ENCODE measurements around the gene PBX1.
"Not testable (repeated sequence)": the region's sequence is repeated elsewhere in the genome, so short reads cannot be mapped to it uniquely, and the experiment has no call there.

Gene PBX1

DNA sequence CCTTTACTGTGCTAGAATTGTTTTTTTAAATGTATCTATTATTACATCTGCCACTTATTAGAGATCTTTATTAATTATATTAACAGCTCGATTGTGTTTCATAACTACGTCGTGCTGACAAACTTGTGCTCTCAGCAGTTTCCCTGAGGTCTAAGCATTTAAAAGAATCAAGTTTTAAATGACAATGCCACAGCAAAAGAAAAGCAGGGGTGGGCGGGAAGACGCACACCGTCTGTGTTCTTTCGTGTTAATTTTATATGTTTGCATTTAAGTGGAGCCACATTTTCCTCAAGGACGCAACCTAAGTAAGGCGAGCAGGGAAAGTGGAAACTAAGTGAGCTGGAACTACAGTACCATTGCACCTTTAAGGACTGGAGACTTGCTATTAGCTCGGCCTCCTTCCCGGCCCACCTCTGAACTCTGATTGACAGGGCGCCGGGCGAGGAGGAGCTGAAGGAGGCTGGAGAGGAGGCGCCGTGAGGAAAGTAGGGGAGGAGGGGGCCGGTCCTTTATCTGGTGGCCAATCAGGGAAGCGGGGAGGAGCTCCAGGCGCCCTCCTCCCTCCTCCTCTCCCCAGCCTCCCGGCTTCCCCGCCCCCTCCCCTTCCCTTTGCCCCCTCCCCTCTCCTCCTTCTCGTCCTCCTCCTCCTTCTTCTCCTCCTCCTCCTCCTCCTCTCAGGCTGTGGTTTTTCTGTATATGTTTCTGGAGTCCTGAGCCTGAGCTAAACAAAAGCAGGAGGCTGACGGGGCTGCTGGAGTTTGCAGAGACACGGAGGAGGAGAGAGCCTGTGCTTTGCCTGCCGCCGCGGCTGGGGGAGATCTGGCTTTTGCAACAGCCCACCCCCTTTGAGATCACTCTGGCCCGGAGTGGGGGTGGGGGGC lies at the start of gene PBX1:
PBX1 (plus strand) TSS at position 724 of the 881 bp plus-strand sequence.
- Histone ChIP-seq H3K36me3 (ENCODE audit: insufficient read depth, low read depth, low read length) (peaks cover 5% of the 10 kb centered on the region; the same call in 1 of the 2 replicates), H3K9me3 (ENCODE audit: insufficient read depth, low read depth, low read length) (no peaks in the 10 kb centered on the region), H3K4me3 (ENCODE audit: low read length) (peak within 1 kb of the TSS; percentile 99), H3K27ac (ENCODE audit: low read length) (peak within 1 kb of the TSS; percentile 75), H3K27me3 (ENCODE audit: insufficient read depth, low read length) (no peaks in the 10 kb centered on the region), H3K9ac (ENCODE audit: low read depth, low read length) (peak within 1 kb of the TSS; percentile 96), H3K4me1 (ENCODE audit: insufficient read depth, low read length) (peaks cover 32% of the 10 kb centered on the region; the same call in 1 of the 2 replicates)

- H3K9me3 ChIP-seq (ENCODE audit: insufficient read depth, low read depth, low read length), result no peaks in the 10 kb centered on the region
- H3K4me1 ChIP-seq (ENCODE audit: insufficient read depth, low read length), result no peaks in the 10 kb centered on the region
- H3K27me3 ChIP-seq (ENCODE audit: insufficient read depth, low read length), result no peaks in the 10 kb centered on the region
- H3K4me3 ChIP-seq (ENCODE audit: low read length), result no peak overlapping the region
- H3K36me3 ChIP-seq (ENCODE audit: insufficient read depth, low read depth, low read length), result no peaks in the 10 kb centered on the region
- no peak overlapping the region for H3K27ac ChIP-seq (ENCODE audit: low read length)
- H3K9ac ChIP-seq (ENCODE audit: low read depth, low read length), result no peak overlapping the region
Measured at GRCh38 chr1:164510435-164510834, 48.5 kb upstream of the PBX1 start.

GRCh38 chr1:164511001-164511705 lies 47.8 kb upstream of the PBX1 start:
- no peak overlapping the region for H3K4me3 ChIP-seq (ENCODE audit: low read length)
- H3K4me1 ChIP-seq (ENCODE audit: insufficient read depth, low read length), result no peaks in the 10 kb centered on the region
- no peaks in the 10 kb centered on the region for H3K9me3 ChIP-seq (ENCODE audit: insufficient read depth, low read depth, low read length)
- H3K9ac ChIP-seq (ENCODE audit: low read depth, low read length), result no peak overlapping the region
- no peaks in the 10 kb centered on the region for H3K27me3 ChIP-seq (ENCODE audit: insufficient read depth, low read length)
- H3K27ac ChIP-seq (ENCODE audit: low read length), result no peak overlapping the region
- no peaks in the 10 kb centered on the region for H3K36me3 ChIP-seq (ENCODE audit: insufficient read depth, low read depth, low read length)

DNA sequence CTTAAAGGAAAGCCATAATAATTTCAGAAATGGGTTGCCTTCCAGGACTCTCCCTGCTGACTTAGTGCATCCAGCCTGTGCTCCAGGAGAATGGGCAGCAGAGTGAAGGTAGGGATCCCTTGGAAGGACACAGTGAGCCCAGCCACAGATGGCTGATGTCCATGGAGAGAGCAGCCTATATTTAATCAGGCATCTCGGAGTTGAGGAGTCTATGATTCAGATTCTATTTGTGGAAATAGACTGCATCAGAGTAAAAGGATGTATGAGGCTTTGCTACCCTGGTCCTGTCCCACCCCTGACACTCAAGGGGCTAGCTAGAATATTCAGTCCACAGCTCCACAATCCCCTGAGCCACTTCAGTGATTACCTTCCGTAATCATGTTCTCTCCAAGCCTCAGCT lies 43.8 kb upstream of the PBX1 start:
- Histone ChIP-seq H3K9me3 (ENCODE audit: insufficient read depth, low read depth, low read length) (no peaks in the 10 kb centered on the region), H3K36me3 (ENCODE audit: insufficient read depth, low read depth, low read length) (no peaks in the 10 kb centered on the region), H3K27me3 (ENCODE audit: insufficient read depth, low read length) (no peaks in the 10 kb centered on the region), H3K4me1 (ENCODE audit: insufficient read depth, low read length) (no peaks in the 10 kb centered on the region), H3K4me3 (ENCODE audit: low read length) (no peak overlapping the region), H3K9ac (ENCODE audit: low read depth, low read length) (no peak overlapping the region), H3K27ac (ENCODE audit: low read length) (no peak overlapping the region)

GRCh38 chr1:164515711-164516331 lies 43.2 kb upstream of the PBX1 start:
- Histone ChIP-seq H3K4me1 (ENCODE audit: insufficient read depth, low read length) (no peaks in the 10 kb centered on the region), H3K9me3 (ENCODE audit: insufficient read depth, low read depth, low read length) (no peaks in the 10 kb centered on the region), H3K36me3 (ENCODE audit: insufficient read depth, low read depth, low read length) (no peaks in the 10 kb centered on the region), H3K27me3 (ENCODE audit: insufficient read depth, low read length) (no peaks in the 10 kb centered on the region), H3K4me3 (ENCODE audit: low read length) (no peak overlapping the region), H3K9ac (ENCODE audit: low read depth, low read length) (no peak overlapping the region), H3K27ac (ENCODE audit: low read length) (no peak overlapping the region)

DNA sequence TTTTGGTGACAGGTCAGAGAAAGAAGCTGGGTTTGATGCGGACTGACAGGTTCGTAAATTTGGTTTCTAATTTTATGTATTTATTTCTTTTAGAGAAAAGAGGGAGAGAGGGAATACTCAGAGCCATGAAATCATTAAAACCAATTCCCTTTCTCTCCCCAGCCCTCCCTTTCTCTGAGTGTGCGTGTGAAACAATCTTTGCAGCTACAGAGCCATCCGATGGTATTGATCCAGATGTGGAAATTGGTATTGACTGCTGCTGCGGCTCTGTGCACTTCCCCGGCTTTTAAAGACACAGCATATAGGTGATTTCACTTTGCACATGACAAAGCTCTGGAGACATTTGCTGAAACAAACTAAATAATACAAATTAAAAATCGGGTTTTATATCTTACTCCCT lies 42.4 kb upstream of the PBX1 start:
- H3K9ac ChIP-seq (ENCODE audit: low read depth, low read length), result no peak overlapping the region
- no peaks in the 10 kb centered on the region for H3K36me3 ChIP-seq (ENCODE audit: insufficient read depth, low read depth, low read length)
- H3K9me3 ChIP-seq (ENCODE audit: insufficient read depth, low read depth, low read length), result no peaks in the 10 kb centered on the region
- no peaks in the 10 kb centered on the region for H3K27me3 ChIP-seq (ENCODE audit: insufficient read depth, low read length)
- H3K4me1 ChIP-seq (ENCODE audit: insufficient read depth, low read length), result no peaks in the 10 kb centered on the region
- no peak overlapping the region for H3K4me3 ChIP-seq (ENCODE audit: low read length)
- H3K27ac ChIP-seq (ENCODE audit: low read length), result no peak overlapping the region

DNA sequence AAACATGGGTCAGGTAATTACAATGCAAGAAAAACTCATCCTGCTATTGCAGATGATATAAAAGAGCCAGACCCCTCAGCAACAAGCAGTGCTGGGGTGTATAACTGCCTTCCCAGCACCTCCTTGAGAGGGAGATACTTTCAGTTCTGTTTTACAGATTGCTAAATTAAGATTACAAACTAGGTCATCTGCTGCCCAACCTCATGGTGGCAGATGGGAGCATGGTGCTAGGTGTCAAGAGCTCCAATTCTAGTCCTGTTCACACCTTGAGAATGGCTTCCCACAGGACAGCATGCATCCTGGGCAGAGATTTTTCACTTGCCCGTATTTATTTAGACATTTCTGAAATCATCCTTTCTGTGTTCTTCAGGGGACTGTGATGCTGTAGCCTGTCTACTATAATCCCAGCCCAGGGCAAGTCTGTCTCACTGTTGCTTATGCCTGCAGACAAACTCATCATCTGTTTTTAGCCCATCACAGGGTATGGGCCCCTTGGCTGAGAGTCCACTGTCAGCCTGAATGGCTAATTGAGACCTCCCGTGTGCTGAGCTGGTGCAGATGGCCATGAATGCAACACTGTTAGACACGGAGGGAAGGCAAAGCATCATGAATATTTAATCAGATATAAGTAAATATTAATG lies 40.2 kb upstream of the PBX1 start:
- no peaks in the 10 kb centered on the region for H3K27me3 ChIP-seq (ENCODE audit: insufficient read depth, low read length)
- H3K4me3 ChIP-seq (ENCODE audit: low read length), result no peak overlapping the region
- H3K36me3 ChIP-seq (ENCODE audit: insufficient read depth, low read depth, low read length), result no peaks in the 10 kb centered on the region
- H3K27ac ChIP-seq (ENCODE audit: low read length), result no peak overlapping the region
- no peak overlapping the region for H3K9ac ChIP-seq (ENCODE audit: low read depth, low read length)
- no peaks in the 10 kb centered on the region for H3K4me1 ChIP-seq (ENCODE audit: insufficient read depth, low read length)
- H3K9me3 ChIP-seq (ENCODE audit: insufficient read depth, low read depth, low read length), result no peaks in the 10 kb centered on the region

- H3K9ac ChIP-seq (ENCODE audit: low read depth, low read length), result no peak overlapping the region
- no peak overlapping the region for H3K27ac ChIP-seq (ENCODE audit: low read length)
- no peaks in the 10 kb centered on the region for H3K36me3 ChIP-seq (ENCODE audit: insufficient read depth, low read depth, low read length)
- H3K9me3 ChIP-seq (ENCODE audit: insufficient read depth, low read depth, low read length), result no peaks in the 10 kb centered on the region
- H3K27me3 ChIP-seq (ENCODE audit: insufficient read depth, low read length), result no peaks in the 10 kb centered on the region
- no peak overlapping the region for H3K4me3 ChIP-seq (ENCODE audit: low read length)
- H3K4me1 ChIP-seq (ENCODE audit: insufficient read depth, low read length), result no peaks in the 10 kb centered on the region
Measured at GRCh38 chr1:164519426-164519825, 39.6 kb upstream of the PBX1 start.

DNA sequence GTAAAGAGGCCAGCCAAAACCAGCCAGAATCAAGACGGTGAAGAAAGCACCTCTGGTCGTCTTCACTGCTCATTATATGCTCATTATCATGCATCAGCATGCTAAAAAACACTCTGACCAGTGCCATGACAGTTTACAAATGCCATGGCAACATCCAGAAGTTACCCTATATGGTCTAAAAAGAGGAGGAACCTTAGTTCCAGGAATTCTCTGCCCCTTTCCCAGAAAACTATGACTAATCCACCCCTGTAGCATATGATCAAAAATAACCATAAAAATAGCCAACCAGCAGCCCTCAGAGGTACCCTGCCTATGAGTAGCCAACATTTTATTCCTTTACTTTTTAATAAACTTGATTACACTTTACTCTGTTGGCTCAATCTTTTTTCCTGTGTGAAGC lies 34.2 kb upstream of the PBX1 start:
- H3K4me3 ChIP-seq (ENCODE audit: low read length), result no peak overlapping the region
- peaks cover 15% of the 10 kb centered on the region for H3K9me3 ChIP-seq (ENCODE audit: insufficient read depth, low read depth, low read length)
- no peak overlapping the region for H3K9ac ChIP-seq (ENCODE audit: low read depth, low read length)
- no peak overlapping the region for H3K27ac ChIP-seq (ENCODE audit: low read length)
- no peaks in the 10 kb centered on the region for H3K4me1 ChIP-seq (ENCODE audit: insufficient read depth, low read length)
- H3K36me3 ChIP-seq (ENCODE audit: insufficient read depth, low read depth, low read length), result no peaks in the 10 kb centered on the region
- H3K27me3 ChIP-seq (ENCODE audit: insufficient read depth, low read length), result no peaks in the 10 kb centered on the region

DNA sequence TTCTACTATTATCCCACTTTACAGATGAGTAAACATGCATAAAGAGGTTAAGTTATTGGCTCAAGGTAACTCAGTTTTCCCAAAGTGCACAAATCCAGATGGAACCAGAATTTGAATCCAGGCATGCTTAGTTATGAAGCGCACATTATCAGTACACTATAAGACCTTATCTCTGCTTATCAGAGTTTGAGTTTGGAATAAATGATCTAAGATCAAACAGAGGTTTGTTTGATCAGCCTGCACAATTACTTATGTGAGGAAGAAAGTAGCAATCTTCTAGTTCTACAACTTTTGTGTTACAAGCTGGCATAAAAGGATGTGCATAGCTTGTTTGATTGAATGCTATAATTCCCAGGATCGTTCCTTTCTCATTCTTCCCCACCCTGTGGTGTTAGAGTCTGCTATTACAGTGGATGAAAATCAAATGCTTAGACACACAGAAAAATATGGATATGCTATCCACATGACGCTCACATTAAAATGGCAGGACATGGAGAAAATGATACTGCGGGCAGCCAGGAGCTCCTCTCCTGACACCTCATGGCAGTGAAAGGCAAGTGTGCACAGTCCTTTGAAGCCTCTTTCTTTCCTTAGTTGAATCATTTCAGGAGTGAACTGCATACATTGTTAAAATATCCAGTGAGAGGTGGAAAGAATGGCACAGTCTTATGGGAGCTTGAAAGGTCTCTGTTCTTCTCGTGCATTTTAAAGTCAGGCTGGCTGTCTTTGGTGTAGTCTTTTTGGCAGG lies 23.9 kb upstream of the PBX1 start:
- Histone ChIP-seq H3K4me1 (ENCODE audit: insufficient read depth, low read length) (no peaks in the 10 kb centered on the region), H3K9me3 (ENCODE audit: insufficient read depth, low read depth, low read length) (no peaks in the 10 kb centered on the region), H3K36me3 (ENCODE audit: insufficient read depth, low read depth, low read length) (no peaks in the 10 kb centered on the region), H3K9ac (ENCODE audit: low read depth, low read length) (no peak overlapping the region), H3K27me3 (ENCODE audit: insufficient read depth, low read length) (no peaks in the 10 kb centered on the region), H3K4me3 (ENCODE audit: low read length) (no peak overlapping the region), H3K27ac (ENCODE audit: low read length) (no peak overlapping the region)

- not testable (repeated sequence) for H3K4me3 ChIP-seq (ENCODE audit: low read length); H3K9ac ChIP-seq (ENCODE audit: low read depth, low read length); H3K36me3 ChIP-seq (ENCODE audit: insufficient read depth, low read depth, low read length); H3K27ac ChIP-seq (ENCODE audit: low read length); H3K27me3 ChIP-seq (ENCODE audit: insufficient read depth, low read length)
- Histone ChIP-seq H3K9me3 (ENCODE audit: insufficient read depth, low read depth, low read length) (peaks cover 22% of the 10 kb centered on the region), H3K4me1 (ENCODE audit: insufficient read depth, low read length) (peaks cover 10% of the 10 kb centered on the region; the same call in 1 of the 2 replicates)
Measured at GRCh38 chr1:164552463-164552988, 6.5 kb upstream of the PBX1 start.
